22Rv1 (cell line): ENCODE data around the gene AKNA.

Source experiments
- H3K27ac ChIP-seq: fragments of 450-650 bp; 2 replicates; pipeline ENCODE4 v1.5.1; 2017
- CTCF ChIP-seq: fragments of 450-650 bp; IDR thresholded peaks from 2 replicates; pipeline ENCODE4 v1.5.1; 2017; ENCODE audit warnings: mild to moderate bottlenecking
- ZFX ChIP-seq: fragments of 450-650 bp; IDR thresholded peaks from 2 replicates; pipeline ENCODE4 v1.6.1; 2017; ENCODE audit warnings: antibody characterized with exemption, borderline replicate concordance

Gene AKNA

GRCh38 chr9:114317665-114318357 lies 70.0 kb downstream of the AKNA start:
- no peak overlapping the region for H3K27ac ChIP-seq
- TF ChIP-seq CTCF: no peak
- no peak for TF ChIP-seq ZFX

- TF ChIP-seq CTCF (no peak), ZFX (no peak)
- H3K27ac ChIP-seq: no peak overlapping the region
Observed at GRCh38 chr9:114316605-114317230, 71.1 kb downstream of the AKNA start.

GRCh38 chr9:114315723-114316363 lies 71.9 kb downstream of the AKNA start:
- H3K27ac ChIP-seq: no peak overlapping the region
- no peak for TF ChIP-seq ZFX
- TF ChIP-seq CTCF: no peak

- TF ChIP-seq ZFX: no peak
- no peak overlapping the region for H3K27ac ChIP-seq
Observed at GRCh38 chr9:114314881-114315722, 72.7 kb downstream of the AKNA start.

GRCh38 chr9:114314256-114314867 lies 73.4 kb downstream of the AKNA start:
- no peak overlapping the region for H3K27ac ChIP-seq
- TF ChIP-seq ZFX (no peak), CTCF (no peak)

- no peak overlapping the region for H3K27ac ChIP-seq
- TF ChIP-seq CTCF (no peak), ZFX (no peak)
Observed at GRCh38 chr9:114313186-114313585, 74.6 kb downstream of the AKNA start.

GRCh38 chr9:114312513-114312875 lies 75.3 kb downstream of the AKNA start:
- no peak overlapping the region for H3K27ac ChIP-seq
- TF ChIP-seq ZFX (no peak), CTCF (no peak)
